Right lobe of liver (tissue), 6 donors: ENCODE results near the gene RNH1. TPM values are rescaled to one million over a fixed set of nuclear protein-coding genes. Genes with fewer than 3 reads are reported as not detected.

Source experiments
- ATAC-seq, 4 donors: fragments of 200-7000 bp; cut with Tn5 transposase; one replicate each; pipeline ENCODE4 v1.9.1; 2020; ENCODE audit warnings: mild to moderate bottlenecking in 4 of 4, moderate library complexity in 4 of 4
- DNase-seq, 3 donors: peaks; one replicate each; pipeline ENCODE4 v3.0.0-alpha.2; 2020
- H3K27ac ChIP-seq, 3 donors: fragments of 200-600 bp; one replicate each; pipeline ENCODE4 v1.8.0; 2022
- H3K27me3 ChIP-seq, 2 donors: fragments of 200-600 bp; one replicate each; pipeline ENCODE4 v1.8.0; 2022
- H3K36me3 ChIP-seq, 4 donors: fragments of 200-600 bp; sonication (generic) in 1 of 4; one replicate each; pipeline versions ENCODE4 v1.5.1 to v1.8.0; 2017 to 2022; ENCODE audit warnings: control low read depth in 1 of 4
- H3K4me1 ChIP-seq, 4 donors: fragments of 200-600 bp; sonication (generic) in 1 of 4; one replicate each; pipeline versions ENCODE4 v1.5.1 to v1.8.0; 2017 to 2022; ENCODE audit warnings: control low read depth in 1 of 4
- H3K4me3 ChIP-seq, 3 donors: fragments of 200-600 bp; one replicate each; pipeline ENCODE4 v1.8.0; 2022
- H3K9me3 ChIP-seq, 4 donors: fragments of 200-600 bp; sonication (generic) in 1 of 4; one replicate each; pipeline versions ENCODE4 v1.5.1 to v1.8.0; 2017 to 2022; ENCODE audit warnings: control low read depth in 1 of 4
- POLR2A ChIP-seq: fragments of 450-650 bp; IDR thresholded peaks from one replicate; pipeline ENCODE4 v1.6.1; 2017; ENCODE audit warnings: antibody characterized with exemption, mild to moderate bottlenecking
- WGBS: methylation state at CpG from one replicate; pipeline ENCODE4 v1.1.6; 2018; ENCODE audit warnings: low coverage, low lambda C conversion rate; ENCODE audit not compliant: insufficient coverage; ENCODE audit errors: missing lambda C conversion rate; 5-methylcytosine and 5-hydroxymethylcytosine counted together
- intact Hi-C, 2 donors: fragments of 100-400 bp; cut with DNase I; formaldehyde crosslinking; loops; one replicate each; pipeline versions ENCODE4 v1.11.2 to v1.14.1; 2022
- total RNA-seq, 6 experiments: library from RNA; depleted of rRNA in 2 of 6; stranded (reverse); fragments of >200 nt in 2 of 6; fragmentation: NEBNext Ultra II Directional in 3 of 6; extraction: Animal tissue kit (Norgen Biotek cat#: 25700) in 3 of 6; gene quantifications; one replicate each; pipeline versions ENCODE4 v1.1.0 to v1.2.4, GENCODE V29; 2016 to 2023
- TF ChIP-seq, protein P1 (sequence below), 4 donors: fragments of 200-600 bp in 3 of 4; fragments of 450-650 bp in 1 of 4; IDR thresholded peaks; one replicate each; pipeline versions ENCODE4 v1.5.1 to v1.8.0; 2016 to 2022; ENCODE audit warnings: antibody characterized with exemption in 4 of 4, mild to moderate bottlenecking in 2 of 4
- donor health status: DM: no; HTN: yes; CAD: no.
- donor health status: DM: no; HTN: no; CAD: no.
- donor health status: DM: no; HTN: no; CAD: no.
- donor health status: DM: no; HTN: yes; CAD: no.
- donor health status: DM: no; HTN: yes; CAD: no.

Gene RNH1
- total RNA-seq, 6 experiments from 2014 or later = 66.4 to 135 (median 76.2) TPM

DNA sequence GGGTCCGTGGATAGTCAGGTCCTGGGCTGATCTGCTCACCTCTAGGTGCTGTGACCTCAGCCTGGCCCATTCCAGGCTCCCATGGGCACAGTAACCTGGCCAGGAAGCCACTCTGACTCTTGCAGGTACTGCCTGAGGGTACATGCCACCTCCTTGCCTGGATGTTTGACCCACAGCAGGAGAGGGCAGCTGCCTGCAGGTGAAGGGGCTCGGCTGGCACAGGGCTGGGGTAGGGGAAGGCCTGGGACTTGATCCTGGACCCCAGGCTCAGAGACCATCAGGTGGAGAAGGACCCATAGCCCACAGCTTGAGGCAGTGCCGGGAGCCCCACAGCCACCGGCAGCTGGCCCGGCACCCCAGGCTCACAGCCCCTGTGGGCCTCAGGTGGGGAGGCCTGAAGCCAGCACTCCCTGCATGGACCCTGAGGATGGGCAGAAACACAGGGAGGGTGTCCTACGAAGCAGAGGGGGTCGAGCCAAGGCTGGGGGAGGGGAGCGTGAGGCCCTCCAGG lies 33.0 kb upstream of the RNH1 start:
- Histone ChIP-seq H3K36me3 (no peaks in the 10 kb centered on the region), H3K27ac (no peak overlapping the region), H3K4me1 (peaks cover 0 to 16% (median 8%) of the 10 kb centered on the region in 4 donors), H3K27me3 (no peaks in the 10 kb centered on the region), H3K4me3 (no peak overlapping the region), H3K9me3 (no peaks in the 10 kb centered on the region)
- intact Hi-C loops = no loop called here
- 100% methylated on average over 1 of the region's 8 CpGs for WGBS
- ATAC-seq (no peak), DNase-seq (peak in 2 of 3 donors; percentile 18 to 51)
- no peak for TF ChIP-seq POLR2A
- TF ChIP-seq, protein P1, sequence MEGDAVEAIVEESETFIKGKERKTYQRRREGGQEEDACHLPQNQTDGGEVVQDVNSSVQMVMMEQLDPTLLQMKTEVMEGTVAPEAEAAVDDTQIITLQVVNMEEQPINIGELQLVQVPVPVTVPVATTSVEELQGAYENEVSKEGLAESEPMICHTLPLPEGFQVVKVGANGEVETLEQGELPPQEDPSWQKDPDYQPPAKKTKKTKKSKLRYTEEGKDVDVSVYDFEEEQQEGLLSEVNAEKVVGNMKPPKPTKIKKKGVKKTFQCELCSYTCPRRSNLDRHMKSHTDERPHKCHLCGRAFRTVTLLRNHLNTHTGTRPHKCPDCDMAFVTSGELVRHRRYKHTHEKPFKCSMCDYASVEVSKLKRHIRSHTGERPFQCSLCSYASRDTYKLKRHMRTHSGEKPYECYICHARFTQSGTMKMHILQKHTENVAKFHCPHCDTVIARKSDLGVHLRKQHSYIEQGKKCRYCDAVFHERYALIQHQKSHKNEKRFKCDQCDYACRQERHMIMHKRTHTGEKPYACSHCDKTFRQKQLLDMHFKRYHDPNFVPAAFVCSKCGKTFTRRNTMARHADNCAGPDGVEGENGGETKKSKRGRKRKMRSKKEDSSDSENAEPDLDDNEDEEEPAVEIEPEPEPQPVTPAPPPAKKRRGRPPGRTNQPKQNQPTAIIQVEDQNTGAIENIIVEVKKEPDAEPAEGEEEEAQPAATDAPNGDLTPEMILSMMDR (IDR thresholded peaks at IDR 0.05) = no peak

DNA sequence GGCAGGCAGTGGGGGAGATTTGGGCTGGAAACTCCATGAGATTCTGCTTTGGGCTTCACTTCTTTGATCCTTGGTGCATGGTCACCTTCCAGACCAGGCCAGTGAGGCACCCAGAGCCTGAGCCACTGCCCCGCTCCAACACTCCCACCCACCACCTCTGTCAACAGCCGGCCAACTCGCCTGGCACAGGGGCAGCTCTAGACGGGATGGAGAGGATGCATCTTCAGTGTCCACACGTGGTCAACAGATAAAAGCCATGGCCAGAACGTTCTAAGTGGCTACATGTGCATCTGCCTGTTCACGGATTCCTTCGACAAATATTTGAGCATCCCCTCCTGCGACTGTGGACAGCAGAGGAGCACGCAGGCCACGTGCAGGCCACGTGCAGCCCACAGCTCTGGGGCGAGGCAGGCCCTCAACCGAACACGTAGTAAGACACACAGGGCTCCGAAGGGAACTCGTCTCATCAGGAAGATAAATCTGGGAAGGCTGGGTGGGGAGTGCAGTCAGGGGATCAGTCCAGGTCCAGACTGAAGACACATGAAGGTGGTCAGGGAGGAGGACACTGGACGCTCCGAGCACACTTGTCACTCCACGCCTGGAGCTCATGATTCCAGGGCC lies 31.5 kb upstream of the RNH1 start:
- DNase-seq (peak in 1 of 3 donors; percentile 56), ATAC-seq (no peak)
- H3K27me3 ChIP-seq = no peaks in the 10 kb centered on the region
- WGBS = 81% methylated on average over 6 of the region's 20 CpGs
- H3K4me1 ChIP-seq = peaks cover 0 to 22% (median 8%) of the 10 kb centered on the region in 4 donors
- intact Hi-C loops = no loop called here
- H3K9me3 ChIP-seq = no peaks in the 10 kb centered on the region
- no peak overlapping the region for H3K27ac ChIP-seq
- TF ChIP-seq, protein P1 (IDR thresholded peaks at IDR 0.05) = no peak
- no peak for TF ChIP-seq POLR2A
- H3K4me3 ChIP-seq = no peak overlapping the region
- no peaks in the 10 kb centered on the region for H3K36me3 ChIP-seq

DNA sequence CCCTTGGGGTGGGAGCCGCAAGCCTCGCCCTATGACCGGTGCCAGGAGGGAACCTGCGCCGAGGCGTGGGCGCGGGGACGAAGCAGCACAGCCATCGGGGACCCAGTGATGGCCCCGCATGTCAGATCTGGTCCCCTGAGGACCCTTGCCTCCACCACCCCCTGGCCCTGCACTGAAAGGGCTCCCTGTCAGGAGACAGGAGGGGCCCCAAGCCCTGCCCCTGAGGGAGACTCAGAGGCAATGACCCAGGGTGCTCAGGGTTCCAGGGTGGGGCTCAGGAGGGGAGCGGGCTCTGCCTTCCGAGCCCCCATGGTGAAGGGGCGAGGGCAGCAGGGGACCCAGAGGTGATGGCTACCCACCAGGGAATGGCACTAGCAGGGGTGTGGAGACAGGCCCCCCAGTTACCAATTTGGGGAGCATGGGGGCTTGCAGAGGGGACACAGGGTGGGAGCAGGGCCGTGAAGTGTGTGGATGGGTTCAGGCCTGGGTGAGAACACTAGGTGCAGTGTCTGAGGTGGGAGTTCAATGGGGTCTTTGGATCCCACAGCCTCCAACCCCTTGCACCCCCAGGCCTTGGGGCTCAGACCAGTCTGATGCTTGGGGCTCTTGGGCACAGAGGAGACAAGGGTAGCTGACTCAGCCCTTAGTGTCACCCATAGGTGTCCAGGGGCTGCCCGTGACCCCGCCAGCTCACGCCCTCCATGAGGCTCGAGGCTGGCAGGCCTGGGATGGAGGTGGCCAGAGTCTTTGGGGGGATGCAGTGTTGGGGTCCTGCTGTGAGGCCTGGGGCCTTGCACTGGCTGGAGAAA lies 30.8 kb upstream of the RNH1 start:
- 0% methylated on average over 1 of the region's 19 CpGs for WGBS
- H3K4me3 ChIP-seq = peak overlapping the region; percentile 25 to 37 (median 30)

DNA sequence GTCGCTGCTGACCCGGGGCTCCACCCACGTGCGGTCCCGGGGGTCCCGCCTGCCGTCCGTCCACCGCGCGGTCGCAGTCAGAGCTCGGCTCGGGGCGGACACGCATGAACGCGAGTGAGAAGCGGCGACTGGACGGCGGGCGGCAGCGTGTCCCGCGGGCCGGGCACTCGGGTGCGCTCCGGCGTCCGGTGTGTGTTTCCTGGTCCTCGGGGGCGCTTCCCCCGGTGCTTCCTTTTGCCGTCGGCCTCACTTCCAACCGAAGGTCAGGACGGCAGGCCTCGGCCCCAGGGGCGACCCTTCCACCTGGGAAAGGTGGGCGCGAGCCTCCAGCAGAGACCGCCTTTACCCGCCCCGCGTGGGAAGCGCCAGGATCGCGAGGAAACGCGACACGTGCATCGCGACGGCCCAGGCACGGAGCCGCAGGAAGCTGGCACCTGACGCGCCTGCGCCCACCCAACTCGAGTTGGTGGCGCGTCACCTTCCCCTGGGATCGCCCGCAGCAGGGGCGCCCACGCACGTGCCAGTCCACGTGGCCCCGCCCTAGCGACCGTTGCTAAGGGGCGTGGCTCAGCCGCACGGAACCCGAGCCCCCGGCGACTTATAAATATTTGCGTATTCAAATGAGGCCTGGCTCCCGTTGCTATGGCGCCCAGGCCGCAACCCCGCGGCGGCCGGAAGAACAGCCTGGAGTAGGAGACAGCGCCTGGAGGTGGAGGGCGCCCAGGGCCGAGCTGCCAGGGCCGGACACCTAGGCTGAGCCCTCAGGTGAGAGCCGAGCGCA lies 30.0 kb upstream of the RNH1 start, which contains the start of gene LRRC56:
Gene LRRC56, plus strand, starts transcription at position 687 of the 781 bp plus-strand sequence. CDS start 3,158 bp downstream, outside the sequence.
- Histone ChIP-seq H3K27me3 (no peaks in the 10 kb centered on the region), H3K4me3 (peak within 1 kb of the TSS; percentile 25 to 37 (median 30)), H3K27ac (peak within 1 kb of the TSS in 1 of 3 donors; percentile 23), H3K36me3 (peaks cover 0 to 9% (median 0%) of the 10 kb centered on the region in 4 donors), H3K9me3 (no peaks in the 10 kb centered on the region), H3K4me1 (peaks cover 0 to 22% (median 8%) of the 10 kb centered on the region in 4 donors)
- intact Hi-C loops = no loop called here
- TF ChIP-seq, protein P1 (IDR thresholded peaks at IDR 0.05) = no peak
- no peak for TF ChIP-seq POLR2A
- ATAC-seq = peak; percentile 58 to 72 (median 60)
- peak; percentile 84 to 91 (median 91) for DNase-seq
- WGBS = under 1% methylated on average over 19 of the region's 93 CpGs

More for the DNA sequence above, 30.8 kb upstream of the RNH1 start:
- H3K36me3 ChIP-seq = peaks cover 0 to 5% (median 0%) of the 10 kb centered on the region in 4 donors
- no peak for TF ChIP-seq POLR2A
- TF ChIP-seq, protein P1 (IDR thresholded peaks at IDR 0.05) = no peak
- no peak overlapping the region for H3K27ac ChIP-seq
- intact Hi-C loops = no loop called here
- peak in 1 of 3 donors; percentile 21 for DNase-seq
- no peaks in the 10 kb centered on the region for H3K9me3 ChIP-seq
- H3K4me1 ChIP-seq = peaks cover 0 to 22% (median 8%) of the 10 kb centered on the region in 4 donors
- H3K27me3 ChIP-seq = no peaks in the 10 kb centered on the region
- no peak for ATAC-seq
